ENCODE data around the gene C11orf58.

- TF ChIP-seq POLR2A (IDR thresholded peaks at IDR 0.05; ENCODE audit: low read length): no peak
- TF ChIP-seq GATA1 (IDR thresholded peaks at IDR 0.05; ENCODE audit: low read depth, low read length): no peak
Observed at GRCh38 chr11:16795146-16795545, 56.7 kb downstream of the C11orf58 start.
